Activated B cell treated with CpG ODN at 0.5 μM for 24 hours (primary cell): ENCODE data around the gene SMYD1. TPM values are rescaled to one million over a fixed set of nuclear protein-coding genes. Genes with fewer than 3 reads are reported as not detected.

Experiments
- ATAC-seq: fragments of 200-7000 bp; cut with Tn5 transposase; one replicate; pipeline ENCODE4 v1.10.0; 2021; ENCODE audit warnings: low read depth, mild to moderate bottlenecking, moderate library complexity
- CTCF ChIA-PET: fragments of 350-600 bp; sonication (Branson Sonifier 250); formaldehyde crosslinking; loops from one replicate; lab custom pipeline; 2021; ENCODE audit warnings: antibody characterized with exemption; lab: Charles Lee
- POLR2A ChIA-PET: fragments of 350-600 bp; sonication (Branson Sonifier 250); formaldehyde crosslinking; loops from one replicate; lab custom pipeline; 2021; ENCODE audit warnings: antibody characterized with exemption; lab: Charles Lee
- DNase-seq: peaks from one replicate; pipeline ENCODE4 v3.0.0; 2022
- H3K27ac Mint-ChIP-seq: one replicate; pipeline ENCODE4 v1.8.0; 2020; ENCODE audit warnings: mixed read lengths
- H3K27me3 Mint-ChIP-seq: one replicate; pipeline ENCODE4 v1.8.0; 2021; ENCODE audit warnings: mixed read lengths
- H3K36me3 Mint-ChIP-seq: one replicate; pipeline ENCODE4 v1.8.0; 2021; ENCODE audit warnings: low read depth, mixed read lengths
- H3K4me1 Mint-ChIP-seq: one replicate; pipeline ENCODE4 v1.8.0; 2021; ENCODE audit warnings: mixed read lengths
- H3K4me3 Mint-ChIP-seq: one replicate; pipeline ENCODE4 v1.8.0; 2020; ENCODE audit warnings: mild to moderate bottlenecking, mixed read lengths
- H3K9me3 Mint-ChIP-seq: one replicate; pipeline ENCODE4 v1.8.0; 2020; ENCODE audit warnings: mixed read lengths
- CTCF ChIP-seq: fragments of 200-600 bp; IDR thresholded peaks from one replicate; pipeline ENCODE4 v1.8.0; 2022; ENCODE audit warnings: antibody characterized with exemption, mild to moderate bottlenecking
- intact Hi-C: fragments of 100-400 bp; cut with micrococcal nuclease; formaldehyde crosslinking; loops from one replicate; pipeline ENCODE4 v1.15.1; 2024
- total RNA-seq: library from RNA; stranded (reverse); gene quantifications from 2 replicates; pipeline ENCODE4 v1.2.3, GENCODE V29; 2022

The SMYD1 gene
- total RNA-seq, 1 donor from 2014 or later, result not detected

DNA sequence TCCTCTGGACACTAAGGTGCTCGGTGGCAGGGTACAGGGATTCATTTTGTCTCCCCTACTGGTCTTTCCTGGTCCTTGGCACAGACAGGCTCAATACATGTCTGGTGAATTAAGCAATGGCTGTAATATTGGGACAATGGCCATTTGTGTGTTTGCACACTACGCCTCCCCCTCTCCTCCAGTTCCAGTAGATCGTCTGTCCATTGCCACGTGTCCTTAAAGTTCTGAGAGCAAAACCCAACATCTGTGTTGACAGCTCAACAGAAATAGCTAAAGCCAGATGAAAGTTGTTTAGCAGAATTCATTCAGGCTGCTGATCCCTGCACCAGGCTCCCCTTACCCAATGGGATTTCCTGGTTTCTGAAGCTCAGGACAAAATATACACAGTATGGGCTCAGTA, 69.2 kb downstream of the SMYD1 start:
- POLR2A ChIA-PET, result no interaction called here
- Mint-ChIP-seq H3K27ac (no peak overlapping the region), H3K9me3 (peaks cover 2% of the 10 kb centered on the region), H3K27me3 (peaks cover 30% of the 10 kb centered on the region), H3K36me3 (no peaks in the 10 kb centered on the region), H3K4me3 (no peak overlapping the region), H3K4me1 (no peaks in the 10 kb centered on the region)
- DNase-seq, result no peak
- TF ChIP-seq CTCF, result no peak
- CTCF ChIA-PET, result no interaction called here
- intact Hi-C loops, result no loop called here
- no peak for ATAC-seq

DNA sequence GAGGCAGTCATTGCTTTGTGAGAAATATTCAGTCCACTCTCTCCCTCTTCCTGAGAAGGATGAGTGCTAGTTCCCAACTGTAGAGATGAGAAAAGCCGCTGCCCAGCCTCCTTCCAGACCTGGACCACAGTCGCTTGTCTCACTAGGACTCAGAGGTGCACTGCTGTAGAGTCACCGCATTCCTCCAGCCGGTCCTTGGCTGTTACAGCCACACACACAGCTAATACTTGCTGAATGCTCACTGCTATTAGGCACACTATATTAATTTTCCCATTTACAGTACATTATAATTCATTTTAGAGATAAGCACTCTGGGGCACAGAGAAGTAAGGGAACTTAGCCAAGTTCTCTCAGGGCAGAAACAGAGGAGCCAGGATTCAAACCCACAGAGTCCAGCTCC, 70.2 kb downstream of the SMYD1 start:
- POLR2A ChIA-PET, result no interaction called here
- CTCF ChIA-PET, result no interaction called here

GRCh38 chr2:88139203-88139702, 71.6 kb downstream of the SMYD1 start:
- no peaks in the 10 kb centered on the region for H3K36me3 Mint-ChIP-seq
- DNase-seq, result no peak
- no peaks in the 10 kb centered on the region for H3K4me1 Mint-ChIP-seq
- no peak overlapping the region for H3K27ac Mint-ChIP-seq
- no peak for ATAC-seq
- no peak overlapping the region for H3K4me3 Mint-ChIP-seq
- ChIA-PET POLR2A (no interaction called here), CTCF (no interaction called here)
- H3K27me3 Mint-ChIP-seq, result peaks cover 38% of the 10 kb centered on the region
- TF ChIP-seq CTCF, result no peak
- intact Hi-C loops, result no loop called here
- peaks cover 4% of the 10 kb centered on the region for H3K9me3 Mint-ChIP-seq

More for the DNA sequence above, 70.2 kb downstream of the SMYD1 start:
- DNase-seq (no peak), ATAC-seq (no peak)
- Mint-ChIP-seq H3K4me1 (no peaks in the 10 kb centered on the region), H3K27ac (no peak overlapping the region), H3K36me3 (no peaks in the 10 kb centered on the region), H3K9me3 (peaks cover 4% of the 10 kb centered on the region), H3K27me3 (peaks cover 30% of the 10 kb centered on the region), H3K4me3 (no peak overlapping the region)
- intact Hi-C loops, result no loop called here
- no peak for TF ChIP-seq CTCF

DNA sequence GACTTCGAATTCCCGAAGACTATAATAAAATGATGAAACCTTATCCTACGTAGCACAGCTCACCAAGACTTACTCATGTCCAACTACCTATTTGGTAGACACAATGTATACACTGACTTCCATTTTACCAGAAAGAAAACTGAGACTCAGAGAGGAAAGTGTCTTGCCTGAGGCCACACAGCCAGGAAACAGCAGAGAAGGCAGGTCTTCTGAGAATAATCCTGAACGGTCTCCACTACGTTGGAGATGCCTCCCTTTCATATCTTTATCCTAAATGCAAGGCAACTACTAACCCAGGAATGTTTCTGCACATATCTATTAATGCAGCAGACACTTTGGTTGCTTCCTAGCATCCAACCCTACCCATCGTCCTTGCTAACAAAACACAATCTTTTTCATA, 72.2 kb downstream of the SMYD1 start:
- CTCF ChIA-PET, result no interaction called here
- Mint-ChIP-seq H3K27me3 (peaks cover 40% of the 10 kb centered on the region), H3K4me3 (no peak overlapping the region)

DNA sequence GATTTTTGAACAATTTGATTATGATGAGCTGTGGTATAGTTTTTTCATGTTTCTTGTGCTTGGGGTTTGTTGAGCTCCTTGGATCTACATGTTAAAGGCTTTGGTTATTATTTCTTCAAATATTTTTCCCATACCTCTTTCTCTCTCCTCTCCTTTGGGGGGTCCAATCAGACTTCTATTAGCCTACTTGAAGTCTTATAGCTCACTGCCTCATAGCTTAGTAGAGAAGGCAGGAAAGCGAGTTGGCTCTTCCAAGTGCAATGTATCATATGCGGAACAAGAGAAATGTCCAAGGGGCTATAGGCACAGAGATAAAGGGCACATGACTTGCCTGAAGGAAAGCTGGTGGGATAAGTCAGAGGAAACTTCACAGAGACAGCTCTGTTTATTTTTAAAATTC, 74.3 kb downstream of the SMYD1 start:
- Mint-ChIP-seq H3K27ac (no peak overlapping the region), H3K9me3 (peaks cover 4% of the 10 kb centered on the region), H3K4me1 (no peaks in the 10 kb centered on the region), H3K36me3 (no peaks in the 10 kb centered on the region), H3K4me3 (no peak overlapping the region), H3K27me3 (peaks cover 49% of the 10 kb centered on the region)
- intact Hi-C loops, result no loop called here
- TF ChIP-seq CTCF, result no peak
- ChIA-PET POLR2A (no interaction called here), CTCF (no interaction called here)
- no peak for ATAC-seq
- DNase-seq, result no peak

More for the DNA sequence above, 72.2 kb downstream of the SMYD1 start:
- no peak for ATAC-seq
- Mint-ChIP-seq H3K27ac (no peak overlapping the region), H3K36me3 (no peaks in the 10 kb centered on the region), H3K9me3 (peaks cover 4% of the 10 kb centered on the region), H3K4me1 (no peaks in the 10 kb centered on the region)
- POLR2A ChIA-PET, result no interaction called here
- DNase-seq, result no peak
- TF ChIP-seq CTCF, result no peak
- intact Hi-C loops, result no loop called here
